IPS-NIHi7 (cell line): Measurements from ENCODE around the gene TRIM14.
A peak's percentile ranks its signal among the peaks of the same experiment; 100 is the strongest.

Experiments used
- DNase-seq: peaks from one replicate; pipeline ENCODE4 v3.0.0; 2012; ENCODE audit warnings: mixed read lengths; ENCODE audit errors: extremely low spot score

Gene TRIM14

GRCh38 chr9:98083566-98084183, 35.3 kb downstream of the TRIM14 start:
- DNase-seq: no peak

- no peak for DNase-seq
Measured at GRCh38 chr9:98083061-98083501, 35.9 kb downstream of the TRIM14 start.

GRCh38 chr9:98081477-98082219, 37.4 kb downstream of the TRIM14 start:
- no peak for DNase-seq

GRCh38 chr9:98080780-98081179, 38.2 kb downstream of the TRIM14 start:
- no peak for DNase-seq

GRCh38 chr9:98080326-98080725, 38.7 kb downstream of the TRIM14 start:
- DNase-seq: no peak

GRCh38 chr9:98078895-98079294, 40.1 kb downstream of the TRIM14 start:
- no peak for DNase-seq

- DNase-seq: peak; percentile 38
Measured at GRCh38 chr9:98076514-98076890, 42.5 kb downstream of the TRIM14 start.

GRCh38 chr9:98075332-98075805, 43.7 kb downstream of the TRIM14 start:
- no peak for DNase-seq

GRCh38 chr9:98074115-98074990, 44.7 kb downstream of the TRIM14 start:
- DNase-seq: peak; percentile 80

GRCh38 chr9:98071737-98072136, 47.3 kb downstream of the TRIM14 start:
- no peak for DNase-seq

GRCh38 chr9:98070704-98071103, 48.3 kb downstream of the TRIM14 start:
- no peak for DNase-seq

GRCh38 chr9:98069551-98069950, 49.5 kb downstream of the TRIM14 start:
- DNase-seq: no peak

- no peak for DNase-seq
Measured at GRCh38 chr9:98067184-98067583, 51.8 kb downstream of the TRIM14 start.

GRCh38 chr9:98066235-98066634, 52.8 kb downstream of the TRIM14 start:
- DNase-seq: no peak

GRCh38 chr9:98064623-98065392, 54.2 kb downstream of the TRIM14 start:
- DNase-seq: no peak

- DNase-seq: no peak
Measured at GRCh38 chr9:98062161-98062560, 56.9 kb downstream of the TRIM14 start.

- DNase-seq: no peak
Measured at GRCh38 chr9:98057138-98057799, 61.8 kb downstream of the TRIM14 start.

- peak; percentile 99 for DNase-seq
Measured at GRCh38 chr9:98056269-98057137, 62.5 kb downstream of the TRIM14 start, which contains the start of gene NANS. Gene NANS (plus strand): TSS chr9:98056732. CDS start chr9:98056809, 77 bp downstream.

- DNase-seq: no peak
Measured at GRCh38 chr9:98054376-98054951, 64.6 kb downstream of the TRIM14 start.

GRCh38 chr9:98050351-98050750, 68.7 kb downstream of the TRIM14 start:
- DNase-seq: no peak
